ENCODE results near the gene LPAR6. TPM values are rescaled to one million over a fixed set of nuclear protein-coding genes. Genes with fewer than 3 reads are reported as not detected.
"Not testable (repeated sequence)": the region's sequence is repeated elsewhere in the genome, so short reads cannot be mapped to it uniquely, and the experiment has no call there.

Gene LPAR6
- total RNA-seq (2012; rRNA removed) = 4.1 and 5.9 TPM in 2 replicates

GRCh38 chr13:48412881-48413351 is at the start of gene LPAR6:
Gene LPAR6, minus strand, starts transcription at chr13:48413113. Its CDS starts 690 bp downstream, at chr13:48412423.
- peak within 1 kb of the TSS; percentile 74 for H3K4me3 ChIP-seq (ENCODE audit: low read length)
- peak within 1 kb of the TSS; percentile 82 for H3K4me2 ChIP-seq (ENCODE audit: low read length)
- no peaks in the 10 kb centered on the region for H3K27me3 ChIP-seq (ENCODE audit: control insufficient read depth, insufficient read depth, low read length)
- H3K4me1 ChIP-seq (ENCODE audit: control insufficient read depth, insufficient read depth, low read length) = no peaks in the 10 kb centered on the region
- H3K9ac ChIP-seq (ENCODE audit: low read depth, low read length) = peak within 1 kb of the TSS; percentile 85
- no peaks in the 10 kb centered on the region for H3K36me3 ChIP-seq (ENCODE audit: insufficient read depth, low read length)
- no peaks in the 10 kb centered on the region for H3K9me3 ChIP-seq (replicated peaks; ENCODE audit: low read length)

- Histone ChIP-seq H3K9ac (ENCODE audit: low read depth, low read length) (no peak overlapping the region), H3K4me3 (ENCODE audit: low read length) (no peak overlapping the region), H3K36me3 (ENCODE audit: insufficient read depth, low read length) (peaks cover 30% of the 10 kb centered on the region), H3K27me3 (ENCODE audit: control insufficient read depth, insufficient read depth, low read length) (no peaks in the 10 kb centered on the region), H3K4me2 (ENCODE audit: low read length) (no peak overlapping the region), H3K9me3 (replicated peaks; ENCODE audit: low read length) (no peaks in the 10 kb centered on the region), H3K4me1 (ENCODE audit: control insufficient read depth, insufficient read depth, low read length) (no peaks in the 10 kb centered on the region)
Measured at GRCh38 chr13:48457578-48458242, 44.8 kb upstream of the LPAR6 start.

- Histone ChIP-seq H3K4me2 (ENCODE audit: low read length) (no peak overlapping the region), H3K4me1 (ENCODE audit: control insufficient read depth, insufficient read depth, low read length) (no peaks in the 10 kb centered on the region), H3K36me3 (ENCODE audit: insufficient read depth, low read length) (peaks cover 30% of the 10 kb centered on the region), H3K9me3 (replicated peaks; ENCODE audit: low read length) (no peaks in the 10 kb centered on the region), H3K27me3 (ENCODE audit: control insufficient read depth, insufficient read depth, low read length) (no peaks in the 10 kb centered on the region), H3K4me3 (ENCODE audit: low read length) (no peak overlapping the region), H3K9ac (ENCODE audit: low read depth, low read length) (no peak overlapping the region)
Measured at GRCh38 chr13:48456546-48456945, 43.6 kb upstream of the LPAR6 start.

- Histone ChIP-seq H3K36me3 (ENCODE audit: insufficient read depth, low read length) (peaks cover 17% of the 10 kb centered on the region), H3K4me1 (ENCODE audit: control insufficient read depth, insufficient read depth, low read length) (peaks cover 33% of the 10 kb centered on the region)
- H3K9me3 ChIP-seq (replicated peaks; ENCODE audit: low read length); H3K4me3 ChIP-seq (ENCODE audit: low read length); H3K9ac ChIP-seq (ENCODE audit: low read depth, low read length); H3K27me3 ChIP-seq (ENCODE audit: control insufficient read depth, insufficient read depth, low read length); H3K4me2 ChIP-seq (ENCODE audit: low read length): not testable (repeated sequence)
Measured at GRCh38 chr13:48451196-48451595, 38.3 kb upstream of the LPAR6 start.

- H3K4me2 ChIP-seq (ENCODE audit: low read length) = peak overlapping the region; percentile 69
- no peaks in the 10 kb centered on the region for H3K27me3 ChIP-seq (ENCODE audit: control insufficient read depth, insufficient read depth, low read length)
- H3K9ac ChIP-seq (ENCODE audit: low read depth, low read length) = peak overlapping the region; percentile 24
- no peak overlapping the region for H3K4me3 ChIP-seq (ENCODE audit: low read length)
- no peaks in the 10 kb centered on the region for H3K9me3 ChIP-seq (replicated peaks; ENCODE audit: low read length)
- H3K4me1 ChIP-seq (ENCODE audit: control insufficient read depth, insufficient read depth, low read length) = peaks cover 37% of the 10 kb centered on the region
- H3K36me3 ChIP-seq (ENCODE audit: insufficient read depth, low read length) = peaks cover 17% of the 10 kb centered on the region
Measured at GRCh38 chr13:48449656-48450055, 36.7 kb upstream of the LPAR6 start.

GRCh38 chr13:48448959-48449614 is 36.2 kb upstream of the LPAR6 start:
- no peaks in the 10 kb centered on the region for H3K27me3 ChIP-seq (ENCODE audit: control insufficient read depth, insufficient read depth, low read length)
- peak overlapping the region; percentile 24 for H3K9ac ChIP-seq (ENCODE audit: low read depth, low read length)
- H3K9me3 ChIP-seq (replicated peaks; ENCODE audit: low read length) = no peaks in the 10 kb centered on the region
- H3K36me3 ChIP-seq (ENCODE audit: insufficient read depth, low read length) = peaks cover 11% of the 10 kb centered on the region
- peak overlapping the region; percentile 22 for H3K4me3 ChIP-seq (ENCODE audit: low read length)
- H3K4me2 ChIP-seq (ENCODE audit: low read length) = peak overlapping the region; percentile 69
- peaks cover 37% of the 10 kb centered on the region for H3K4me1 ChIP-seq (ENCODE audit: control insufficient read depth, insufficient read depth, low read length)

- H3K9ac ChIP-seq (ENCODE audit: low read depth, low read length) = peak overlapping the region; percentile 20
- H3K9me3 ChIP-seq (replicated peaks; ENCODE audit: low read length) = no peaks in the 10 kb centered on the region
- H3K4me2 ChIP-seq (ENCODE audit: low read length) = peak overlapping the region; percentile 69
- H3K36me3 ChIP-seq (ENCODE audit: insufficient read depth, low read length) = peaks cover 5% of the 10 kb centered on the region
- H3K4me3 ChIP-seq (ENCODE audit: low read length) = peak overlapping the region; percentile 22
- H3K27me3 ChIP-seq (ENCODE audit: control insufficient read depth, insufficient read depth, low read length) = no peaks in the 10 kb centered on the region
- peaks cover 37% of the 10 kb centered on the region for H3K4me1 ChIP-seq (ENCODE audit: control insufficient read depth, insufficient read depth, low read length)
Measured at GRCh38 chr13:48448285-48448958, 35.5 kb upstream of the LPAR6 start.

- H3K4me2 ChIP-seq (ENCODE audit: low read length) = peak overlapping the region; percentile 53
- peaks cover 37% of the 10 kb centered on the region for H3K4me1 ChIP-seq (ENCODE audit: control insufficient read depth, insufficient read depth, low read length)
- no peaks in the 10 kb centered on the region for H3K27me3 ChIP-seq (ENCODE audit: control insufficient read depth, insufficient read depth, low read length)
- peak overlapping the region; percentile 24 for H3K4me3 ChIP-seq (ENCODE audit: low read length)
- H3K9me3 ChIP-seq (replicated peaks; ENCODE audit: low read length) = no peaks in the 10 kb centered on the region
- H3K36me3 ChIP-seq (ENCODE audit: insufficient read depth, low read length) = no peaks in the 10 kb centered on the region
- no peak overlapping the region for H3K9ac ChIP-seq (ENCODE audit: low read depth, low read length)
Measured at GRCh38 chr13:48446464-48446863, 33.6 kb upstream of the LPAR6 start.

GRCh38 chr13:48443442-48444208 is 30.7 kb upstream of the LPAR6 start:
- Histone ChIP-seq H3K4me3 (ENCODE audit: low read length) (no peak overlapping the region), H3K27me3 (ENCODE audit: control insufficient read depth, insufficient read depth, low read length) (no peaks in the 10 kb centered on the region), H3K4me2 (ENCODE audit: low read length) (no peak overlapping the region), H3K36me3 (ENCODE audit: insufficient read depth, low read length) (no peaks in the 10 kb centered on the region), H3K4me1 (ENCODE audit: control insufficient read depth, insufficient read depth, low read length) (peaks cover 27% of the 10 kb centered on the region), H3K9ac (ENCODE audit: low read depth, low read length) (no peak overlapping the region), H3K9me3 (replicated peaks; ENCODE audit: low read length) (no peaks in the 10 kb centered on the region)

GRCh38 chr13:48437371-48437770 is 24.5 kb upstream of the LPAR6 start:
- Histone ChIP-seq H3K27me3 (ENCODE audit: control insufficient read depth, insufficient read depth, low read length) (no peaks in the 10 kb centered on the region), H3K4me3 (ENCODE audit: low read length) (no peak overlapping the region), H3K4me1 (ENCODE audit: control insufficient read depth, insufficient read depth, low read length) (peaks cover 12% of the 10 kb centered on the region), H3K36me3 (ENCODE audit: insufficient read depth, low read length) (no peaks in the 10 kb centered on the region), H3K9me3 (replicated peaks; ENCODE audit: low read length) (no peaks in the 10 kb centered on the region), H3K4me2 (ENCODE audit: low read length) (no peak overlapping the region), H3K9ac (ENCODE audit: low read depth, low read length) (no peak overlapping the region)
